Nephron (organoid): ENCODE measurements around the gene GAGE13.
"Not testable (repeated sequence)": the region's sequence is repeated elsewhere in the genome, so short reads cannot be mapped to it uniquely, and the experiment has no call there.

Experiments used
- H3K27ac Mint-ChIP-seq, 3 experiments: 2 replicates each; pipeline ENCODE4 v1.8.0; 2020; ENCODE audit warnings: mixed read lengths in 3 of 3, mild to moderate bottlenecking in 2 of 3, moderate library complexity in 1 of 3
- H3K27me3 Mint-ChIP-seq: 2 replicates; pipeline ENCODE4 v1.8.0; 2021; ENCODE audit warnings: low read depth, mild to moderate bottlenecking, moderate library complexity, mixed read lengths
- H3K36me3 Mint-ChIP-seq: 2 replicates; pipeline ENCODE4 v1.8.0; 2020; ENCODE audit warnings: low read depth, mixed read lengths
- H3K4me1 Mint-ChIP-seq: 2 replicates; pipeline ENCODE4 v1.8.0; 2020; ENCODE audit warnings: mixed read lengths
- H3K4me3 Mint-ChIP-seq, 3 experiments: 2 replicates each; pipeline ENCODE4 v1.8.0; 2020; ENCODE audit warnings: mild to moderate bottlenecking in 3 of 3, mixed read lengths in 3 of 3, moderate library complexity in 2 of 3
- H3K9me3 Mint-ChIP-seq: 2 replicates; pipeline ENCODE4 v1.8.0; 2020; ENCODE audit warnings: mixed read lengths
- TF ChIP-seq, protein P1 (sequence below), 3 experiments: fragments of 200-600 bp; sonication (generic); IDR thresholded peaks; one replicate each; pipeline ENCODE4 v1.5.0; 2021; ENCODE audit warnings: antibody characterized with exemption in 3 of 3; ENCODE audit not compliant: unreplicated experiment in 3 of 3

The GAGE13 gene

DNA sequence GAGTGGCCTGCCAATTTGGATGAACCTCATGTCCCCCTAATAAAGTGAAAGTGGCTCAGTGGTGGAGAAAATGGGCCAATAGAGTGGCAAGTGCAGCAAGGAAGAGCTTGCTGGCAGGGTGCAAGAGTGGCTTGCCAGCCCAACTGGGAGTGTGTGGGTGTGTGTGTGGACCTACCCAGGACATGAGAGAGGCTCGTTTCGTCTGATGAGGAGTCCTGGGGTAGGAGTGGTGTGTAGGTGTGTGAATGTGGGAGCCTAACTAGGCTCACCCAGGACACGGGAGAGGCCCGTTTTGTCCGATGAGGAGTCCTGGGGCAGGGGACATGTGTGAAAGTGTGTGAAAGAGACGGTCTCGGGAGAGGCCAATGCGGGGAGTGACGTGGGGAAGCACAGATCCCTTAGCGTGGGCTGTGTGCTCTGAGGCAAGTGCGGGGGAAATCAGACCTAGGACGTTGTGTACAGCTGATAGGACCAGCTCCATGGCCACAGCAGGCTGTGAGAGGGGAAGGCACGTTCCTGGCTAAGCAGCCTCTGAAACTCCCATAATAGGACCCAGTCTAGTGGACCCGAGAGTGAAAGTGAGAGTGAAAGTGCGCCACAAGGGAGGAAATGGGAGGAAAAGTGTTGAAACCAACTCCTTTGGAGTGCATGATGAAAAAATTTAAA, 22.6 kb upstream of the GAGE13 start:
- Mint-ChIP-seq H3K4me3 (peak overlapping the region; percentile 61 to 70 (median 69)), H3K36me3 (peaks cover 4% of the 10 kb centered on the region), H3K9me3 (peaks cover 7% of the 10 kb centered on the region), H3K27me3 (no peaks in the 10 kb centered on the region), H3K4me1 (peaks cover 21% of the 10 kb centered on the region), H3K27ac (peak overlapping the region; percentile 95 to 98 (median 98))
- TF ChIP-seq, protein P1, sequence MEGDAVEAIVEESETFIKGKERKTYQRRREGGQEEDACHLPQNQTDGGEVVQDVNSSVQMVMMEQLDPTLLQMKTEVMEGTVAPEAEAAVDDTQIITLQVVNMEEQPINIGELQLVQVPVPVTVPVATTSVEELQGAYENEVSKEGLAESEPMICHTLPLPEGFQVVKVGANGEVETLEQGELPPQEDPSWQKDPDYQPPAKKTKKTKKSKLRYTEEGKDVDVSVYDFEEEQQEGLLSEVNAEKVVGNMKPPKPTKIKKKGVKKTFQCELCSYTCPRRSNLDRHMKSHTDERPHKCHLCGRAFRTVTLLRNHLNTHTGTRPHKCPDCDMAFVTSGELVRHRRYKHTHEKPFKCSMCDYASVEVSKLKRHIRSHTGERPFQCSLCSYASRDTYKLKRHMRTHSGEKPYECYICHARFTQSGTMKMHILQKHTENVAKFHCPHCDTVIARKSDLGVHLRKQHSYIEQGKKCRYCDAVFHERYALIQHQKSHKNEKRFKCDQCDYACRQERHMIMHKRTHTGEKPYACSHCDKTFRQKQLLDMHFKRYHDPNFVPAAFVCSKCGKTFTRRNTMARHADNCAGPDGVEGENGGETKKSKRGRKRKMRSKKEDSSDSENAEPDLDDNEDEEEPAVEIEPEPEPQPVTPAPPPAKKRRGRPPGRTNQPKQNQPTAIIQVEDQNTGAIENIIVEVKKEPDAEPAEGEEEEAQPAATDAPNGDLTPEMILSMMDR (IDR thresholded peaks at IDR 0.05; ENCODE audit: unreplicated experiment in 3 of 3) = no peak

DNA sequence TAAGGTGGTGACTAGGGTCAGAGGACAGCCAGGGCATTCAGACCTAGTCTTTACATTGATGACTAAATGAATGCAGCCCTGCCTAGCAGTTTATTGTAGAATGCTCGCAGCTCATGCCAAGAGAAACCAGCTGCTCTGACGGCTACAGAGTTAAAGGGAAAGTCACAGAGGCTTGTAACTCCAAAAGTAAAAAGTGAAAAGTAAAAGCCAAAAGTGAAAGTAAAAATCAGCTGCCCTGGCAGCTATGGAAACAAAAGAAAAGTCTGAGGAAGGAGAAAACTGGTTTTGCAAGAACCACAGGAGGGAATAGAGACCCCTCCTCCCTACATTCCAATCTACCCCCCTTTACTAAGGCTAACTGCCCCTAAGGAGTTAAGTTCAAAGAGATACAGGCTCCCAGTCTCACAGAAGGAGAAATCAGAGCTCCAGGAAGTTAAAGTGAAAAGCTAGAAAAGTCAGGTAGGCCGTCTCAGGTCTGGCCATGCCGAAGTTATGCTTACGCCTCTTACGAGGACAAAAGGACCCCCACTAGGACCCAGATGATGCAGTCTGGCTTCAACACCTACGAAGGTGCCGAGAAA, 21.9 kb upstream of the GAGE13 start:
- TF ChIP-seq, protein P1 (IDR thresholded peaks at IDR 0.05; ENCODE audit: unreplicated experiment in 3 of 3) = no peak
- Mint-ChIP-seq H3K4me1 (peaks cover 21% of the 10 kb centered on the region), H3K27me3 (no peaks in the 10 kb centered on the region), H3K27ac (peak overlapping the region; percentile 95 to 98 (median 98)), H3K4me3 (peak overlapping the region; percentile 61 to 70 (median 69)), H3K36me3 (peaks cover 4% of the 10 kb centered on the region), H3K9me3 (peaks cover 3% of the 10 kb centered on the region)

DNA sequence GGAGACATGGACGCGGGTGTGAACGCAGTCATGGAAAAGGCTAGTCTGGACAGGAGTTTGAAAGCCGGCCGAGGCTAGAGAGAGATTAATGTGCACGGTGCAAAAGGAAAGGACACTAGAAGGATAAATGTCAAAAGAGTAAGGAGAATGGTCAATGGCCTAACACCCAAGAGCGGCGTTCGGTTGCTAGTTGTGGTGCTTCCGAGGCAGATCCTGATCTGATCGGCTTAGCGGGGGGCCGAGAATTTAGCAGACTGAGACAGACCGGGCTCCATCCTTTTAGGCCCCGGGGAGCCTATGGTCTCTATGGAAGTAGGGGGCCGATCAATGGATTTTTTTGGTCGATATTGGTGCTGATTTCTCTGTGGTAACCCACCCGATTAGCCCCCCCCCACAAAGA, 21.0 kb upstream of the GAGE13 start:
- TF ChIP-seq, protein P1 (IDR thresholded peaks at IDR 0.05; ENCODE audit: unreplicated experiment in 3 of 3) = no peak
- peaks cover 5% of the 10 kb centered on the region for H3K9me3 Mint-ChIP-seq
- H3K27ac Mint-ChIP-seq = peak overlapping the region; percentile 95 to 98 (median 98)
- no peaks in the 10 kb centered on the region for H3K27me3 Mint-ChIP-seq
- peak overlapping the region in 2 of 3 experiments; percentile 37 to 63 for H3K4me3 Mint-ChIP-seq
- H3K36me3 Mint-ChIP-seq = peaks cover 4% of the 10 kb centered on the region
- peaks cover 21% of the 10 kb centered on the region for H3K4me1 Mint-ChIP-seq

DNA sequence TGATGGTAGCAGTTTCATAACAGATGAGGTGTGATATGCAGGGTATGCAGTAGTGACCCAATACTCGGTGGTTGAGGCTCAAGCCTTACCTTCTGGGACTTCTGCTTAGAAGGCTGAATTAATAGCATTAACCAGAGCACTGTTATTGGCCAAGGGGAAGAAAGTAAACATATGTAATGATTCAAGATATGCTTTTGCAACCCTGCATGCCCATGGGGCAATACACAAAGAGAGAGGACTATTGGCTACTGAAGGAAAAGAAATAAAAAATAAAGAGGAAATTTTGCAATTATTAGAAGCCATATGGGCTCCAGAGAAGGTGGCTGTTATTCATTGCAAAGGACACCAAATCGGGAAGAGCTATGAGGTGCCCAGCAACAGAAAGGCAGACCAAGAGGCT, 19.2 kb upstream of the GAGE13 start:
- peaks cover 5% of the 10 kb centered on the region for H3K9me3 Mint-ChIP-seq
- no peak overlapping the region for H3K4me3 Mint-ChIP-seq
- H3K4me1 Mint-ChIP-seq = peaks cover 21% of the 10 kb centered on the region
- TF ChIP-seq, protein P1 (IDR thresholded peaks at IDR 0.05; ENCODE audit: unreplicated experiment in 3 of 3) = no peak
- H3K36me3 Mint-ChIP-seq = peaks cover 4% of the 10 kb centered on the region
- no peak overlapping the region for H3K27ac Mint-ChIP-seq
- no peaks in the 10 kb centered on the region for H3K27me3 Mint-ChIP-seq

DNA sequence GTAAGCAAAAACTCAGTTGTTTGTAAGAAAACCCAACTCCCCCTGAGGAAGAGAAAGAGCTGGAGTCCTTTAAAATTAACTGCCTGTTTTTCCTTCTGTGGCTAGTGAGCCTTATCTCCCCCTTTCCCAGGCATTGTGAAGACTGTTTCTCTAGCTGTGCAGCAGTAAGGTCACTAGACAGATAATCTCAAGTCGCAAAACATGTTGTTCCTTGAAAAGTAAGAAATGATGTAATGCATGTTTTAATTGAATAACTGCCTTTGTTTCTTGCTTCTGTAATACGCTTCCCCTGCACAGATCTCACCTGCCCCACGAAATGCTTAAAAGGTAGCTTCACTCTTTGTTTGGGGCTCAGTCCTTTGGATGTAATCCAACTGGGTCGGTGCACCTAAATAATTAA, 15.3 kb upstream of the GAGE13 start:
- H3K9me3 Mint-ChIP-seq = peaks cover 2% of the 10 kb centered on the region
- H3K27me3 Mint-ChIP-seq = no peaks in the 10 kb centered on the region
- H3K4me1 Mint-ChIP-seq = no peaks in the 10 kb centered on the region
- TF ChIP-seq, protein P1 (IDR thresholded peaks at IDR 0.05; ENCODE audit: unreplicated experiment in 3 of 3) = no peak
- no peak overlapping the region for H3K27ac Mint-ChIP-seq
- no peak overlapping the region for H3K4me3 Mint-ChIP-seq
- no peaks in the 10 kb centered on the region for H3K36me3 Mint-ChIP-seq

DNA sequence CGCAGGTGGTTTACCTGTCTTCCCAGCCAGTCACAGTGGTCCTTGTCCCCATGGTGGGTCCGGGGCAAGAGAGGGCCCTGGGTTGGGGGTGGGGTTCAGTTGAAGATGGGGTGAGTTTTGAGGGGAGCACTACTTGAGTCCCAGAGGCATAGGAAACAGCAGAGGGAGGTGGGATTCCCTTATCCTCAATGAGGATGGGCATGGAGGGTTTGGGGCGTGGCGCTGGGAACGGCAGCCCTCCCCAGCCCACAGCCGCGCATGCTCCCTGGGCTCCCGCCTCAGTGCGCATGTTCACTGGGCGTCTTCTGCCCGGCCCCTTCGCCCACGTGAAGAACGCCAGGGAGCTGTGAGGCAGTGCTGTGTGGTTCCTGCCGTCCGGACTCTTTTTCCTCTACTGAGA, 9.6 kb upstream of the GAGE13 start, which contains the start of gene GAGE12J:
Gene GAGE12J, plus strand, starts transcription at position 301 of the 400 bp plus-strand sequence. CDS start 1,157 bp downstream, outside the sequence.
- H3K9me3 Mint-ChIP-seq, H3K27ac Mint-ChIP-seq, H3K4me1 Mint-ChIP-seq, H3K36me3 Mint-ChIP-seq, H3K4me3 Mint-ChIP-seq, H3K27me3 Mint-ChIP-seq: not testable (repeated sequence)

DNA sequence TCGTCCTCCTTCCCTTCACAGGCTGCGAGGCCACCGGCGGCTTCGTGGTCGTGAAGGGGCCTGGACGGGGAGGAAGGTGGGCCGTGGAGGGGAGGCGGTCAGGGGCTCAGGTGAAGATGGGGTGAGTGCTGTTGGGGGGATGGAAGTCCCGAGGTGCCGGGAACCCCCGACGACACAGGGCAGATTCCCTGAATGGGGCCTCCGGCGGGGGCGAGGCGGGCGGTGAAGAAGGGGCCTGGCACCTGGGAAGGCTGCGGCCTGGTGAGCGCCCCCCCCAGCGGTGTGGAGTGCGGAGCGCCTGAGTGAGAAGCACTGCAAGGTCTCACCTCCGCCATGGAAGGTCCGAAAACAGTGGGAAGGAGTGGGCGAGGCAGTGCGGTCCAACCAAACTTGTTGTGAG, 9.1 kb upstream of the GAGE13 start:
- not testable (repeated sequence) for H3K9me3 Mint-ChIP-seq, H3K36me3 Mint-ChIP-seq, H3K4me1 Mint-ChIP-seq, H3K27ac Mint-ChIP-seq, H3K27me3 Mint-ChIP-seq, H3K4me3 Mint-ChIP-seq

DNA sequence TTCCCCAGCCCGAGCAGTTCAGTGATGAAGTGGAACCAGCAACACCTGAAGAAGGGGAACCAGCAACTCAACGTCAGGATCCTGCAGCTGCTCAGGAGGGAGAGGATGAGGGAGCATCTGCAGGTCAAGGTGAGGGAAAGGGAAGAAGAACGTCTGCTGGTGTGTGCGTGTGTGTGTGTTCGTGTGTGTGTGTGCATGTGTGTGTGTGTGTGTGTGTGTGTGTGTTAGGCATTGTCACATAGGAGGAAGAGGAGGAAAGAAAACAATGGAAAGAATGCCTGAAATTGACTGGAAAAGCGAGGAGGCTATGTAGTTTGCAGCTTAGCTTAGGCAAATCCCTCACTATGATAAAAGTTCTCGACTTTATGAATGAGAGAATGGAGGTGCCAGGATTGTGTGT, 7.6 kb upstream of the GAGE13 start:
- H3K27me3 Mint-ChIP-seq, H3K4me1 Mint-ChIP-seq, H3K27ac Mint-ChIP-seq, H3K36me3 Mint-ChIP-seq, H3K4me3 Mint-ChIP-seq, H3K9me3 Mint-ChIP-seq: not testable (repeated sequence)

DNA sequence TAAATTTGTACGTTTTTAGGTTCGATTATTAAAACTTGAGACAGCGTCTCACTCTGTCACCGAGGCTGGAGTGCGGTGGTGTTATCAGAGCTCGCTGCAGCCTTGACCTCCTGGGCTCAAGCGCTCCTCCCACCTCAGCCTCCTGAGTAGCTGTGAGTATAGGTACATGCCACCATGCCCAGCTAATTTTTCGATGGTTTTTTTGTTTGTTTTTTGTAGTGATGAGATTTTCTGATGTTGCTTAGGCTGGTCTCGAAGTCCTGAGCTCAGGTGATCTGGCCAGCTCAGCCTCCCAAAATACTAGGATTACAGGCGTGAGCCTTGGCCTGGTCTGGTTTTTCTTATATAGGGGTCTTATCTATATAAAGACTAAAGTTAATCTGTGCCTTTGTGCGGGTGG, 961 bp upstream of the GAGE13 start:
- not testable (repeated sequence) for H3K36me3 Mint-ChIP-seq, H3K27me3 Mint-ChIP-seq, H3K4me3 Mint-ChIP-seq, H3K27ac Mint-ChIP-seq, H3K9me3 Mint-ChIP-seq, H3K4me1 Mint-ChIP-seq

DNA sequence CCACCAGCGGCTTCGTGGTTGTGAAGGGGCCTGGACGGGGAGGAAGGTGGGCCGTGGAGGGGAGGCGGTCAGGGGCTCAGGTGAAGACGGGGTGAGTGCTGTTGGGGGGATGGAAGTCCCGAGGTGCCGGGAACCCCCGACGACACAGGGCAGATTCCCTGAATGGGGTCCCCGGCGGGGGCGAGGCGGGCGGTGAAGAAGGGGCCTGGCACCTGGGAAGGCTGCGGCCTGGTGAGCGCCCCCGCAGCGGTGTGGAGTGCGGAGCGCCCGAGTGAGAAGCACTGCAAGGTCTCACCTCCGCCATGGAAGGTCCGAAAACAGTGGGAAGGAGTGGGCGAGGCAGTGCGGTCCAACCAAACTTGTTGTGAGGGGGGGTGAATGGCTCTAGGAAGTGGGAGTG, 459 bp downstream of the GAGE13 start:
- not testable (repeated sequence) for H3K27me3 Mint-ChIP-seq, H3K36me3 Mint-ChIP-seq, H3K27ac Mint-ChIP-seq, H3K4me1 Mint-ChIP-seq, H3K9me3 Mint-ChIP-seq, H3K4me3 Mint-ChIP-seq
